Coronary artery (tissue), 2 donors: ENCODE results near the gene EFCAB14.

Source experiments
- DNase-seq: peaks from one replicate; pipeline ENCODE4 v3.0.0-alpha.2; 2017; ENCODE audit warnings: low spot score
- H3K27ac ChIP-seq, 2 donors: fragments of 200-600 bp; sonication (generic); one replicate each; pipeline ENCODE4 v1.5.1; 2016 to 2019
- H3K4me3 ChIP-seq: fragments of 200-600 bp; sonication (generic); 2 replicates; pipeline ENCODE4 v1.5.1; 2016; ENCODE audit warnings: mild to moderate bottlenecking, moderate library complexity
- CTCF ChIP-seq: fragments of 200-600 bp; sonication (generic); IDR thresholded peaks from one replicate; pipeline ENCODE4 v1.5.1; 2019; ENCODE audit warnings: antibody characterized with exemption

Gene EFCAB14

GRCh38 chr1:46646331-46646730 is 72.6 kb downstream of the EFCAB14 start:
- no peak for TF ChIP-seq CTCF
- no peak overlapping the region for H3K27ac ChIP-seq
- DNase-seq, result no peak
- H3K4me3 ChIP-seq, result no peak overlapping the region

GRCh38 chr1:46645815-46646214 is 73.1 kb downstream of the EFCAB14 start:
- H3K4me3 ChIP-seq, result no peak overlapping the region
- no peak overlapping the region for H3K27ac ChIP-seq
- no peak for TF ChIP-seq CTCF
- DNase-seq, result no peak

- TF ChIP-seq CTCF, result no peak
- no peak for DNase-seq
- Histone ChIP-seq H3K4me3 (no peak overlapping the region), H3K27ac (peak overlapping the region in 1 of 2 donors; percentile 56)
These were observed 75.5 kb downstream of the EFCAB14 start for GRCh38 chr1:46643368-46643775.

- TF ChIP-seq CTCF, result no peak
- DNase-seq, result no peak
- Histone ChIP-seq H3K27ac (peak overlapping the region in 1 of 2 donors; percentile 56), H3K4me3 (no peak overlapping the region)
These were observed 76.7 kb downstream of the EFCAB14 start for GRCh38 chr1:46642115-46642680.

GRCh38 chr1:46639547-46639946 is 79.4 kb downstream of the EFCAB14 start:
- TF ChIP-seq CTCF, result no peak
- DNase-seq, result no peak
- H3K4me3 ChIP-seq, result no peak overlapping the region
- no peak overlapping the region for H3K27ac ChIP-seq

- TF ChIP-seq CTCF, result no peak
- Histone ChIP-seq H3K4me3 (no peak overlapping the region), H3K27ac (peak overlapping the region in 1 of 2 donors; percentile 36)
- no peak for DNase-seq
These were observed 80.0 kb downstream of the EFCAB14 start for GRCh38 chr1:46638921-46639320.

GRCh38 chr1:46637444-46638083 is 81.3 kb downstream of the EFCAB14 start:
- DNase-seq, result no peak
- TF ChIP-seq CTCF, result no peak
- Histone ChIP-seq H3K4me3 (no peak overlapping the region), H3K27ac (peak overlapping the region; percentile 78 to 85)
